HS-5 (cell line): ENCODE results near the gene CACNA2D3.

Source experiments
- DNase-seq: peaks from one replicate; pipeline ENCODE4 v3.0.0-alpha.2; 2012; ENCODE audit warnings: low read depth

Gene CACNA2D3

GRCh38 chr3:54374214-54374852 is 252.0 kb downstream of the CACNA2D3 start:
- no peak for DNase-seq

DNA sequence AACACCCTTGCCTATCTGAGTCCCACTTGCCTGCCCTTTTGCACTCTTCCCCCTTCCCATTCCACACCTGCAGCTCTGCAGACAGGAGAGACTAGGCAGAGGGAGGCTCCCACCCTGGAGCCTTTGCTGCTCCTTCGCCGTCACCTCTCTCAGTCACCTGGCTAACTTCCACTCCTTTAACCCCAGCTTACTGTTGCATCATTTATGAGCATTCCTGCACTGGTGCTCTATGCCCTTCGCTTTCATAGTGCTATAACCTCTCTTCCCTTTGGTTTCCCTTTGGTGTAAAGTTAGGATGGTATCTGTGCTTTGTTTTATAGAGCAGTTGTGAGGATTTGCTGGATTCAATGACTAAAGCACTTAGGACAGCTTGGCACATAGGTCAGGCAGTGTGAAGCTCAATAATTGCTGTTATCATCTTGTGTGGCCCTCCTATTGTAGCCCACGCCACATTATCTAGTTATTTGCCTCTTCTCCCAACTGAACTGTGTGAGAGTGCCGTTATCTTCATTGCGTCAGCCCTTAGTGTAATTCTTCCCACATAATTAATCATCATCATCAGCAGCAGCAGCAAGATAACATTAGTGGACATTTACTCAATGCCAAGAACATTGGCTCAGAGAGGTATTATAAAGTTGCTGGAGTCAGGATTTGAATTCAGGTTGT is 253.9 kb downstream of the CACNA2D3 start:
- no peak for DNase-seq

DNA sequence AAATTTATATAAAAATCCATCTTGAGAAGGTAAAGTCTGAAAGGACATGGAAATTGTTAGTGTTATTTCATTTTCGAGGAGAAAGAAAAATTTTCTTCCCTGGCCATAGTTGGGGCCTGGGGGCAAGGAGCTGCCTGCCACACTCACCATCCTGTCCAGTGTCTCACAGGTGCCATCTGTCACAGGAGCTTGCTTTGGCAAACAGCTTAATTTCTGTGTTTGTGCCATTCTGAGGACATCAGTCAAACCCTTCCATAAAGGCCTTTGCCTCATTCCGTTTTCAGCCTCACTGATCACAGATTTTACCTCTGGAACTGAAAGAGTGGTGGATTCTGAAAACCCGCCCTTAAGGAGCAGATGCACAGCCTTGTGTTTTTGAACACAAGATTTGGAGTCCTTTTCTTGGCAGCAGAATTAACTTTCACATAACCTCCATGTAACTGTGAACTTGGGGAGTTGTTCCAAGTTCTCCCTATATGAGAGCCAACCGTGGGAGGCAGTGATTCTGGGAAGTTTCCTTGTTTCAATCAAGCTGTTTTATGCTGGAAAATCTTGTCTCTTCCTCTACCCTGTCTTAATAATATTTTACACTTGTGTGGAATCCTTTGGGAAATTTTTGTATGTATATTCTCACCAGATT is 254.7 kb downstream of the CACNA2D3 start:
- no peak for DNase-seq

GRCh38 chr3:54378184-54378583 is 255.8 kb downstream of the CACNA2D3 start:
- no peak for DNase-seq

- DNase-seq = no peak
These were observed 261.9 kb downstream of the CACNA2D3 start for GRCh38 chr3:54384279-54384678.

GRCh38 chr3:54390582-54390981 is 268.2 kb downstream of the CACNA2D3 start:
- DNase-seq = no peak

DNA sequence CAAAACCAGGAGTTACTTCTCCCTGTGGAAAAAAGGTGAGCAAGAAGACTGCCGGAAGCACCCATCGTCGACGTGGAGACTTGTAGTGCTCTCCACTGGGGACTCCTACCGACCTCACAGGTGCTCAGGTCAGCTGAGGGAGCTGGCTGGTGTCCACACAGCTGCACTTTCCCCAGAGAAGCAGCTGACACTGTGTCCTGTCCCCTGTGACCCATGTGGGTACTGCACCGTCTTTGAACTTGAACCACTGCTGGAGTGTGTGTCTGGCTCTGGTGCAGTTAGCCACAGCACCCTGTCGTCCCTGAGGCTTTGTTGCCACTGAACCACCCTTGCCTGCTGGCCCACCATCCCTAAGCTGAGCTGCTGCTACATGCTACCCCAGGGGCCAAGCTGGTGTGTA is 270.8 kb downstream of the CACNA2D3 start:
- no peak for DNase-seq

- no peak for DNase-seq
These were observed 286.0 kb downstream of the CACNA2D3 start for GRCh38 chr3:54408328-54408727.

DNA sequence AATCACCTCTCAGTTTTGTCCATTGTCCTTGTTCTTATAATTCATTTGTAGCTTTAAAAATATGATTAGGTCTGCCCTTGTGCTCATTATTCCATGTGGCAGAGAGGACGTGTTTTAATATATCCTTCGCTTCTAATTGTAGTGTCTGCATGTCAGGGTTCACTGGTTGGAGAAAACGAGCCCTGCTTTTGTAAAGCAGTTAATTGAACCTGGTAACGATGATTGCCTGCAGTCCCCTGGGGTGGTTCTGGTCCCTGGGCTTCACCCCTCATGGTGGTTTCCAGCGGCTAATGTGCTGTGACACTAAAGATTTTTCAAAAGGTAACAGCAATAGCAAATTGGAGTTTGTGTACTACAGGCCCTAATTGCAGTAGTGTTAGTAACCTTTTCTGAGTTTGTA is 299.6 kb downstream of the CACNA2D3 start:
- DNase-seq = no peak

GRCh38 chr3:54424292-54424691 is 301.9 kb downstream of the CACNA2D3 start:
- no peak for DNase-seq

- DNase-seq = no peak
These were observed 304.0 kb downstream of the CACNA2D3 start for GRCh38 chr3:54426381-54426780.

GRCh38 chr3:54427501-54427900 is 305.1 kb downstream of the CACNA2D3 start:
- DNase-seq = no peak

DNA sequence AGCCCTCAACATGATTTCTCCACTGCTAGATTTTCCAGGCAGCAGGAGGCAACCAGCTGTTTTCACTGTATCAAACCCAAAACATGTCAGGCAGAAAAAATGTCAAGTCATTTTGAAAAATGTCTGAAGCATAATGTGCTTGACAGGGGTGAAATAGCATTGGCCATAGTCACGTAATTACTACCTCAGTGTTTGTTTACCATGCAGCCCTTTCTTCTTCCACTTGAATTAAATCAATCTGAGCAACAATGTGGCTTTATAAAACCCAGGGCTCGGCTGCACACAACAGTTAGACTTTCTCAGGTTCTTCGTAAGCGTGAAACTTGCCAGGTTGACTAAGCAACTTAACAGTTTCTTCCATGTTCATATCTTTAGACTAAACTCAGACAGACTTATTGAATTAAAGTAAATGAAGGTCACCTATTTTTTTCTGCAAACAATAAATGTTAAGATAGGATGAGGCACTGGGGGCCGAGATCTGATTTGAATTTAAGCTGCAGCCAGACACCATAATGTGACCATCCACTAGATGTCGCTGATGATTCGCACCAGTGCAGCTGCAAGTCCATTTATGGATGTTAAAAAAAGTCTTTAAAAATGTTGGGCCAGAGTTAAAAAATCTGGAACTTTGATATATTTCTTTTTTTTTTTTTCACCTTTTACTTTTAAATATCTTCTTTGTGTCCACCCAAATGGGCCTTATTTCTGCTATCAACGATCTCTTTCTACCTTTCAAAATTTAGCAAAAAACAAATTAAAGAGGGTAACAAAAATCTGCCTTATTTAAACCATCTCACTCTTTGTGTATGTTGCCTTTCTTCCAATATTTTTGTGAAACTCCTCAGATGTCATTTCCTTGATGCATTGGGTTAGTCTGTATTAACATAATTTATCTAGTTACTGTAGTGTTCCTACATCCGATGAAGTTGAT is 305.9 kb downstream of the CACNA2D3 start:
- peak; percentile 56 for DNase-seq

DNA sequence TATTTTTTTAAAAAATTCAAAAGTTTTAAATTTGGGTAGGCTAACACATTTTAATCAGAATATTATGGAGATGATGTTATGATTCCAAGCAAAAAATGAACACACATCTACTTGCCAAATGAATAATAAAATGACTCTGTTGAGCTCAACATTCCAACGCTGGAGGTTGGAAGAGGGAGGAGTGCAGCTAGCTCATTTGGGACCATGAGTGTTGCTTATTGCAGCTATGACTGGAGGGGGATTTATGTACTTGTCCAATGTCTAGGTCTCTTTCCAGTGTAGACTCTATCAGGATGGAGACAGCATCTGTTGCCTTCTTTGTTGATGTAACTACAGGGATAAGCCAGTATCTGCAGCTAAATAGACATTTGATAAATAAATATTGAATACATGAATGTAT is 310.6 kb downstream of the CACNA2D3 start:
- no peak for DNase-seq

DNA sequence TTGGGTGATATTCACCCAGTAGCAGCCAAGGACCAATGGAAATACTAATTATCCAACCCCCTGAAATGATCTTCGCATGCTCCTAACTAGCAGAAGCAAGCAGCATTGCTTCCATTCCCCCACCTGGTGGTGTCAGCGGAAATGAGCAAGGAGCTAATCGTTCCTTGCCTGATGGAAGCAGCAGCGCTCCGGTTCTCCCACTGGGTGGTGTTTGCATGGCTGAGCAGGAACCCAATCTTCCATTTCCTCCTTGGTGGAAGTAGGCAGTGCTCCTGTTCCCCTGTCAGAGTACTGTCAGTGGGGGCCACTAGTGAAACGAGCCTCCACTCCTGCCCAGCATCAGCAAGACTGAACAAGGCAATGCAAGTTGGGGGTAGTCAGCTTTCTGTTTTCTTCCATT is 311.5 kb downstream of the CACNA2D3 start:
- DNase-seq = no peak

- DNase-seq = no peak
These were observed 312.4 kb downstream of the CACNA2D3 start for GRCh38 chr3:54434756-54435155.

DNA sequence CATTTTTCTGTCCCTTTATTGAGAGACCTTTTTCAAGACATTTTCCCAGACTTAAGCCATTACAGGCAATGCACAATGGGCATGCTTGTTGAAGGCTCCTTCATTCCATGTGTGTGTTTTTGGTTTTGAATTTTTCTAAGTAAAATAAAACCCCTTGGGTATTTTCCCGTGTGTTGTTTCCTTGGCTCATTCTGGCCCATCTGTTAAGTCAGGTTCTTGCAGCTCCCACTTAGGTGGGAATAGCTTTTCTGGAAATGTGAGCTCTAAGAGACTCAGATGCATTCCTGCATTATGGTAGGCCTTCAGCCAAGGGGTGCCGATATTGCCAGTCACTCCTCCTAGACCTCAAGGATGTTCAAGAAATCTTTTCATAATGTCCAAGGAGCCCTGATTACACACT is 314.9 kb downstream of the CACNA2D3 start:
- no peak for DNase-seq

DNA sequence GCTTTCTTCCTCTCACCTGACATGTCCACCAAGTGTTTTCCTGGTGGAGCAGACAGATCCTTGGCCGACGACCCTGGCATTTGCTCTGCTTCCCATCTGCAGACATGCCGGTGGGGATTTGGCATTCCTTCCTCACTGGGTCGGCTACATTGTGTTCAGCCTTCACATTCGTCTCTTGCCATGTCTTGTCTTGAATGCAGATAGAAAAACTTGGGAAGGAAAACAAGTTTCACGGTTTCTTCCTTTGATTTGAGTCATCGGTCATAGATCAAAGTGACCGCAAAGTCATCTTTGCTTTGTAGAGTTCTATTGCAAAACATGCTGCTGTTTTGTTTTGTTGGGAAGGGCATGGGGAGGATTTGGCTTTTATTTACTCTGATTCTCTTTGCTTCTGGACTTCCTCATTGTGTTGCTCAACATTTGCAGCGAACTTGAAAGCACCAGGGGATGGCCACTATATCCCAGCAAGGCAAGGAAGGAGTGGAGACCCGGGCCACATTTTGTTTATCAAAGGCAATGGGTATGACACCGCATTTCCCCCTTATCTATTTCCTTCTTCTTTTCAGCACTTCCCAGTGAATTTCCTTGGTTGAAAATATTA is 321.3 kb downstream of the CACNA2D3 start:
- no peak for DNase-seq

- no peak for DNase-seq
These were observed 323.3 kb downstream of the CACNA2D3 start for GRCh38 chr3:54445630-54446029.

- no peak for DNase-seq
These were observed 325.1 kb downstream of the CACNA2D3 start for GRCh38 chr3:54447427-54447826.

- no peak for DNase-seq
These were observed 332.5 kb downstream of the CACNA2D3 start for GRCh38 chr3:54454806-54455205.

DNA sequence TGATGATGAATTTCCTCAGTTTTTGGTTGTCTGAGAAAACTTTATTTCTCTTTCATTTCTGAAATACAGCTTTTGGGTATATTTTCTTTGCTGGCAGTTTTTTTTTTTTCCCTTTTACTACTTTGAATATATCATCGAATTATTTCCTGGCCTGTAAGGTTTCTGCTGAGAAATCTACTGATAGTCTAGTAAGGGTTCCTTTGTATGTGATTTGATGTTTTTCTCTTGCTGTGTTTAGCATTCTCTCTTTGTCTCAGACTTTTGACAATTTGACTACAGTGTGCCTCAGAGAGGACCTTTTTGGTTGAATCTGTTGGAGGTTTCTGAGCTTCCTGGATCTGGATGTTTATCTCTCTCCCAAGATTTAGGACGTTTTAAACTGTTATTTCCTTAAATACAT is 336.0 kb downstream of the CACNA2D3 start:
- DNase-seq = no peak
